GM10266 (cell line): ENCODE results near the gene DGKD.

Experiments used
- DNase-seq: peaks from one replicate; pipeline ENCODE4 v3.0.0; 2012; ENCODE audit errors: extremely low spot score
- CTCF ChIP-seq: IDR thresholded peaks from 2 replicates; pipeline ENCODE4 v1.5.1; 2012; ENCODE audit warnings: mild to moderate bottlenecking, low read depth; ENCODE audit not compliant: control insufficient read depth, insufficient read depth; ENCODE audit errors: missing control alignments

Gene DGKD

GRCh38 chr2:233466991-233467603, 112.8 kb downstream of the DGKD start:
- no peak for DNase-seq
- TF ChIP-seq CTCF: no peak

GRCh38 chr2:233468047-233468740, 113.9 kb downstream of the DGKD start:
- peak; percentile 6 for TF ChIP-seq CTCF
- DNase-seq: no peak

GRCh38 chr2:233468741-233469110, 114.4 kb downstream of the DGKD start:
- no peak for DNase-seq
- TF ChIP-seq CTCF: no peak

GRCh38 chr2:233469261-233470010, 115.1 kb downstream of the DGKD start:
- no peak for TF ChIP-seq CTCF
- DNase-seq: no peak

GRCh38 chr2:233470011-233470687, 115.9 kb downstream of the DGKD start:
- TF ChIP-seq CTCF: no peak
- DNase-seq: no peak

- DNase-seq: no peak
- no peak for TF ChIP-seq CTCF
Observed at GRCh38 chr2:233470839-233471238, 116.5 kb downstream of the DGKD start.
